BE2C (cell line): ENCODE data around the gene KDM2B.

Experiments
- DNase-seq: peaks from one replicate; pipeline ENCODE4 v3.0.0-alpha.2; 2020
- H3K27me3 ChIP-seq: fragments of 250-450 bp; sonication (Bioruptor Pico); 2 replicates; pipeline ENCODE4 v1.5.1; 2020; ENCODE audit warnings: mild to moderate bottlenecking
- H3K36me3 ChIP-seq: fragments of 250-450 bp; sonication (Bioruptor Pico); 2 replicates; pipeline ENCODE4 v1.5.1; 2020; ENCODE audit warnings: mild to moderate bottlenecking
- H3K4me1 ChIP-seq: fragments of 250-450 bp; sonication (Bioruptor Pico); 2 replicates; pipeline ENCODE4 v1.5.1; 2020
- H3K4me3 ChIP-seq: 2 replicates; pipeline ENCODE4 v1.5.1; 2011; ENCODE audit warnings: low read depth, low read length
- H3K9me3 ChIP-seq: fragments of 250-450 bp; sonication (Bioruptor Pico); 2 replicates; pipeline ENCODE4 v1.5.1; 2020
- TF ChIP-seq, protein P1 (sequence below): IDR thresholded peaks from 2 replicates; pipeline ENCODE4 v1.5.1; 2012; ENCODE audit warnings: mild to moderate bottlenecking, low read depth, low read length

Gene KDM2B

DNA sequence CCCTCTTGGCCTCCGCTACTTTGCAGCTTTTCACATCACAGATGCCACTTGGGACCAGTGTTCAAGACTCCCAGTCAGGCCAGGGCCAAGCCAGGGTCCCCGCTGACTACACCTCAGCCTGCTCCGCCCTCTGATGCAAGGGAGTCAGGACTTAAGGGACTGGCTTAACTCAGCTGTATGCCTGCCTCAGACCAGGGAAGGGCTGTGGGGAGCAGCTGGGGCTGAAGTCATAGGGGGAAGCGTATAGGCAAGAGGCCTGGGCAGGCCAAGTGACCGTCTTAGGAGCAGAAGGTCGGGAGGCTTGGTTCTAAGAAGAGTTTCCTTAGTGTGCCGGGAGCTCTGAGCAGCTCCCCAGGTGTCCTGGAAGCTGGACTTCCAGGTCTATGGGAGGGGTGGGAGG, 21.9 kb downstream of the KDM2B start:
- Histone ChIP-seq H3K4me3 (no peak overlapping the region), H3K4me1 (no peaks in the 10 kb centered on the region), H3K36me3 (no peaks in the 10 kb centered on the region), H3K27me3 (no peaks in the 10 kb centered on the region), H3K9me3 (no peaks in the 10 kb centered on the region)
- TF ChIP-seq, protein P1, sequence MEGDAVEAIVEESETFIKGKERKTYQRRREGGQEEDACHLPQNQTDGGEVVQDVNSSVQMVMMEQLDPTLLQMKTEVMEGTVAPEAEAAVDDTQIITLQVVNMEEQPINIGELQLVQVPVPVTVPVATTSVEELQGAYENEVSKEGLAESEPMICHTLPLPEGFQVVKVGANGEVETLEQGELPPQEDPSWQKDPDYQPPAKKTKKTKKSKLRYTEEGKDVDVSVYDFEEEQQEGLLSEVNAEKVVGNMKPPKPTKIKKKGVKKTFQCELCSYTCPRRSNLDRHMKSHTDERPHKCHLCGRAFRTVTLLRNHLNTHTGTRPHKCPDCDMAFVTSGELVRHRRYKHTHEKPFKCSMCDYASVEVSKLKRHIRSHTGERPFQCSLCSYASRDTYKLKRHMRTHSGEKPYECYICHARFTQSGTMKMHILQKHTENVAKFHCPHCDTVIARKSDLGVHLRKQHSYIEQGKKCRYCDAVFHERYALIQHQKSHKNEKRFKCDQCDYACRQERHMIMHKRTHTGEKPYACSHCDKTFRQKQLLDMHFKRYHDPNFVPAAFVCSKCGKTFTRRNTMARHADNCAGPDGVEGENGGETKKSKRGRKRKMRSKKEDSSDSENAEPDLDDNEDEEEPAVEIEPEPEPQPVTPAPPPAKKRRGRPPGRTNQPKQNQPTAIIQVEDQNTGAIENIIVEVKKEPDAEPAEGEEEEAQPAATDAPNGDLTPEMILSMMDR, result no peak
- no peak for DNase-seq

DNA sequence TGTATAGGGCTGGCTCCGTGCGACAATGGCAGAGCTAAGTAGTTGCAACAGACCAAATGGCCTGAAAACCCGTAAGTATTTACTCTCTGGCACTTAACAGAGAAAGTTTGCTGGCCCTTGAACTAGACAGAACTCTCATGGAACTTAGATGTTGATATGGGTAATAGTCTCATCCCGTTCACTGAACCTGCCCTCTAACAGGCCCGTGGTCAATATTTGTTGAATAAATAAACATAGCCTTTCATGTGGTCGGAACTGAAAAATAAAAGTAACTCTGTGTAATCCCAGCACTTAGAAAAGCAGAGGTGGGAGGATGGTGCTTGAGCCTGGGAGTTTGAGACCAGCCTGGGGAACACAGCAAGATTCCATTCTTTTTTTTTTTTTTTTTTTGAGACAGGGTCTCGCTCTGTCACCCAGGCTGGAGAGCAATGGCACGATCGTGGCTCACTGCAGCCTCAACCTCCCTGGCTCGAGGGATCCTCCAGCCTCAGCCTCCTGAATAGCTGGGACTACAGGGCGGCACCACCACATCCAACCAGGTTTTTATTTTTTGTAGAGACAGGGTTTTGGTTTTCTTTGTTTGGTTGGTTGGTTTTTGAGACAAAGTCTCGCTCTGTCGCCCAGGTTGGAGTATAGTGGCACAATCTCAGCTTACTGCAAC, 29.7 kb downstream of the KDM2B start:
- Histone ChIP-seq H3K36me3 (peaks cover 4% of the 10 kb centered on the region), H3K4me1 (no peaks in the 10 kb centered on the region), H3K4me3 (no peak overlapping the region), H3K9me3 (no peaks in the 10 kb centered on the region), H3K27me3 (no peaks in the 10 kb centered on the region)
- TF ChIP-seq, protein P1, result no peak
- no peak for DNase-seq

- TF ChIP-seq, protein P1, result no peak
- Histone ChIP-seq H3K4me1 (no peaks in the 10 kb centered on the region), H3K9me3 (no peaks in the 10 kb centered on the region), H3K36me3 (peaks cover 4% of the 10 kb centered on the region), H3K27me3 (no peaks in the 10 kb centered on the region), H3K4me3 (no peak overlapping the region)
- no peak for DNase-seq
These were observed 31.7 kb downstream of the KDM2B start for GRCh38 chr12:121549075-121549474.

- H3K4me1 ChIP-seq, result no peaks in the 10 kb centered on the region
- peaks cover 4% of the 10 kb centered on the region for H3K36me3 ChIP-seq
These were observed 35.3 kb downstream of the KDM2B start for GRCh38 chr12:121545480-121545879.

GRCh38 chr12:121543786-121544185, 37.0 kb downstream of the KDM2B start:
- Histone ChIP-seq H3K36me3 (peaks cover 4% of the 10 kb centered on the region), H3K4me1 (no peaks in the 10 kb centered on the region), H3K4me3 (no peak overlapping the region), H3K27me3 (no peaks in the 10 kb centered on the region), H3K9me3 (no peaks in the 10 kb centered on the region)
- TF ChIP-seq, protein P1, result no peak
- DNase-seq, result no peak

More at GRCh38 chr12:121545480-121545879, 35.3 kb downstream of the KDM2B start:
- TF ChIP-seq, protein P1, result no peak
- Histone ChIP-seq H3K27me3 (no peaks in the 10 kb centered on the region), H3K4me3 (no peak overlapping the region), H3K9me3 (no peaks in the 10 kb centered on the region)
- DNase-seq, result no peak

DNA sequence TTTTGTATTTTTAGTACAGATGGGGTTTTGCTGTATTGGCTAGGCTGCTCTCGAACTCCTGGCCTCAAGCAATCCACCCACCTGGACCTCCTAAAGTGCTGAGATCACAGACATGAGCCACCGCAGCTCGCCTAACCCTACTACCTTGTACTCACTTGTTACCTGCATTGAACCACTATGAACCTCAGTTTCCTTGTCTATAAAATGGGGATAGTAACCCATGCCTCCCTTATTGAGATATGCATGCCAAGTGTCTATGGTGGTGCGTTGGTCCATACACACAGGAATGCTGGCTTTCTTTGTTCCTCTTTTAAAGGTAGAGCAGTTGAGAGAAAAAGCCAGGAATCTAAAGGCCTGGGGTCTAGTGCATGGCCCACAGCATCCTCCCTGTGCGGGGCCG, 40.9 kb downstream of the KDM2B start:
- Histone ChIP-seq H3K4me1 (no peaks in the 10 kb centered on the region), H3K4me3 (no peak overlapping the region), H3K36me3 (no peaks in the 10 kb centered on the region), H3K9me3 (no peaks in the 10 kb centered on the region), H3K27me3 (no peaks in the 10 kb centered on the region)
- no peak for DNase-seq
- TF ChIP-seq, protein P1, result no peak
